ENCODE results near the gene AMMECR1.

DNA sequence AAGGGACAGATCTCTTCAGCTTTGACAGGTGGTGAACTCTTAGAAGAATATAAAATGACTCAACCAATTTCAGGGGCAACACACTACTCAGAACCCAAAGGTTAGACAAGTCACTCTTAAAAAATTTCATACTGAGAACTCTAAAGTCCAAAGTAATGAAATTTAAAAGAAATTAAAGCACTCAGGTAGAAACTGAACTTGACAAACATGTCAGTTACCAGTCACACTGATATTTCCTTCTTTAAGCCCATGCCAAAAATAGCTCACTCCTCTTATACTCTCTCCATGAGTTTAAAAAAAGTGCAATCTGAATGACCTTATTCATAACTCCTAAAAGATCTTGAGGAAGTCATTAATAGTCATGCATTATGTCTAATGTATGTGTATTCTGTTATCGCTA is 40.3 kb downstream of the AMMECR1 start:
- TF ChIP-seq EZH2 (IDR thresholded peaks at IDR 0.05; ENCODE audit: borderline replicate concordance, low read depth, low read length, severe bottlenecking), result no peak
- TF ChIP-seq CTCF (IDR thresholded peaks at IDR 0.05; ENCODE audit: borderline replicate concordance, extremely low read depth, low read length, poor library complexity, severe bottlenecking), result no peak
